Measurements from ENCODE around the gene NEIL3. TPM values are rescaled to one million over a fixed set of nuclear protein-coding genes. Genes with fewer than 3 reads are reported as not detected.

The NEIL3 gene
- total RNA-seq, 4 donors from 2014 or later: not detected

- no peak for TF ChIP-seq CTCF (IDR thresholded peaks at IDR 0.05)
- no peak for TF ChIP-seq POLR2A (IDR thresholded peaks at IDR 0.05)
- no peak for TF ChIP-seq EP300 (IDR thresholded peaks at IDR 0.05)
- WGBS, 2 donors: 12 to 27% methylated on average over 2 of the region's 2 CpGs
- no peak overlapping the region for H3K4me3 ChIP-seq
- DNase-seq (ENCODE audit: low spot score in 2 of 2): no peak
- no peaks in the 10 kb centered on the region for H3K4me1 ChIP-seq
- H3K27me3 ChIP-seq: no peaks in the 10 kb centered on the region
- no peaks in the 10 kb centered on the region for H3K36me3 ChIP-seq
- H3K9me3 ChIP-seq: no peaks in the 10 kb centered on the region
- H3K27ac ChIP-seq: no peak overlapping the region
Measured at GRCh38 chr4:177400030-177400429, 90.4 kb downstream of the NEIL3 start.

- TF ChIP-seq EP300 (IDR thresholded peaks at IDR 0.05): no peak
- 79 to 82% methylated on average over 5 of the region's 5 CpGs for WGBS, 2 donors
- H3K9me3 ChIP-seq: no peaks in the 10 kb centered on the region
Measured at GRCh38 chr4:177401658-177402273, 92.1 kb downstream of the NEIL3 start.

GRCh38 chr4:177403746-177404145, 94.1 kb downstream of the NEIL3 start:
- Histone ChIP-seq H3K9me3 (no peaks in the 10 kb centered on the region), H3K27ac (no peak overlapping the region), H3K4me3 (no peak overlapping the region), H3K27me3 (no peaks in the 10 kb centered on the region), H3K4me1 (no peaks in the 10 kb centered on the region), H3K36me3 (no peaks in the 10 kb centered on the region)
- TF ChIP-seq EP300 (IDR thresholded peaks at IDR 0.05): no peak
- TF ChIP-seq CTCF (IDR thresholded peaks at IDR 0.05): no peak
- TF ChIP-seq POLR2A (IDR thresholded peaks at IDR 0.05): no peak
- no peak for DNase-seq (ENCODE audit: low spot score in 2 of 2)
- WGBS, 2 donors: 62 to 75% methylated on average over 6 of the region's 6 CpGs

More at GRCh38 chr4:177401658-177402273, 92.1 kb downstream of the NEIL3 start:
- H3K4me1 ChIP-seq: no peaks in the 10 kb centered on the region
- H3K4me3 ChIP-seq: no peak overlapping the region
- H3K27ac ChIP-seq: no peak overlapping the region
- H3K36me3 ChIP-seq: no peaks in the 10 kb centered on the region
- no peaks in the 10 kb centered on the region for H3K27me3 ChIP-seq
- DNase-seq (ENCODE audit: low spot score in 2 of 2): no peak

GRCh38 chr4:177404342-177404741, 94.7 kb downstream of the NEIL3 start:
- no peak for DNase-seq (ENCODE audit: low spot score in 2 of 2)
- Histone ChIP-seq H3K9me3 (no peaks in the 10 kb centered on the region), H3K4me3 (no peak overlapping the region), H3K36me3 (no peaks in the 10 kb centered on the region), H3K27ac (no peak overlapping the region), H3K4me1 (no peaks in the 10 kb centered on the region), H3K27me3 (no peaks in the 10 kb centered on the region)
- 35 to 39% methylated on average over 3 of the region's 3 CpGs for WGBS, 2 donors
- no peak for TF ChIP-seq POLR2A (IDR thresholded peaks at IDR 0.05)
- TF ChIP-seq CTCF (IDR thresholded peaks at IDR 0.05): no peak

- H3K27me3 ChIP-seq: no peaks in the 10 kb centered on the region
- no peak for TF ChIP-seq POLR2A (IDR thresholded peaks at IDR 0.05)
- TF ChIP-seq CTCF (IDR thresholded peaks at IDR 0.05): no peak
- no peak for TF ChIP-seq EP300 (IDR thresholded peaks at IDR 0.05)
- WGBS, 2 donors: 82 to 86% methylated on average over 4 of the region's 4 CpGs
Measured at GRCh38 chr4:177404986-177405385, 95.3 kb downstream of the NEIL3 start.

GRCh38 chr4:177405508-177405907, 95.8 kb downstream of the NEIL3 start:
- no peak for TF ChIP-seq CTCF (IDR thresholded peaks at IDR 0.05)
- TF ChIP-seq POLR2A (IDR thresholded peaks at IDR 0.05): no peak
- TF ChIP-seq EP300 (IDR thresholded peaks at IDR 0.05): no peak
- no peak for DNase-seq (ENCODE audit: low spot score in 2 of 2)
- Histone ChIP-seq H3K9me3 (no peaks in the 10 kb centered on the region), H3K27ac (no peak overlapping the region), H3K27me3 (no peaks in the 10 kb centered on the region), H3K36me3 (no peaks in the 10 kb centered on the region), H3K4me3 (no peak overlapping the region), H3K4me1 (no peaks in the 10 kb centered on the region)
- 63 to 67% methylated on average over 2 of the region's 2 CpGs for WGBS, 2 donors

More at GRCh38 chr4:177404986-177405385, 95.3 kb downstream of the NEIL3 start:
- H3K4me3 ChIP-seq: no peak overlapping the region
- H3K4me1 ChIP-seq: no peaks in the 10 kb centered on the region
- no peaks in the 10 kb centered on the region for H3K36me3 ChIP-seq
- H3K27ac ChIP-seq: no peak overlapping the region
- DNase-seq (ENCODE audit: low spot score in 2 of 2): no peak
- no peaks in the 10 kb centered on the region for H3K9me3 ChIP-seq
